IPS-20b (cell line): Measurements from ENCODE around the gene SASH1.

Source experiments
- H3K27ac ChIP-seq: one replicate; pipeline ENCODE4 v1.5.1; 2013; ENCODE audit warnings: low read length
- H3K27me3 ChIP-seq: 2 replicates; pipeline ENCODE4 v1.6.1; 2013; ENCODE audit warnings: mild to moderate bottlenecking, low read length, inconsistent platforms; ENCODE audit not compliant: insufficient read depth
- H3K36me3 ChIP-seq: 2 replicates; pipeline ENCODE4 v1.6.1; 2013; ENCODE audit warnings: low read depth, mild to moderate bottlenecking, inconsistent platforms, low read length, moderate library complexity; ENCODE audit not compliant: insufficient read depth
- H3K4me1 ChIP-seq: 2 replicates; pipeline ENCODE4 v1.6.1; 2013; ENCODE audit warnings: mild to moderate bottlenecking, control low read depth, inconsistent platforms, low read length, moderate library complexity; ENCODE audit not compliant: insufficient read depth
- H3K4me3 ChIP-seq: 2 replicates; pipeline ENCODE4 v1.5.1; 2013; ENCODE audit warnings: mild to moderate bottlenecking, low read length, inconsistent platforms
- H3K9ac ChIP-seq: 2 replicates; pipeline ENCODE4 v1.6.1; 2013; ENCODE audit warnings: low read depth, mild to moderate bottlenecking, inconsistent platforms, low read length, moderate library complexity
- H3K9me3 ChIP-seq: 2 replicates; pipeline ENCODE4 v1.6.1; 2013; ENCODE audit warnings: mild to moderate bottlenecking, low read depth, low read length, inconsistent platforms; ENCODE audit not compliant: insufficient read depth

SASH1 gene

DNA sequence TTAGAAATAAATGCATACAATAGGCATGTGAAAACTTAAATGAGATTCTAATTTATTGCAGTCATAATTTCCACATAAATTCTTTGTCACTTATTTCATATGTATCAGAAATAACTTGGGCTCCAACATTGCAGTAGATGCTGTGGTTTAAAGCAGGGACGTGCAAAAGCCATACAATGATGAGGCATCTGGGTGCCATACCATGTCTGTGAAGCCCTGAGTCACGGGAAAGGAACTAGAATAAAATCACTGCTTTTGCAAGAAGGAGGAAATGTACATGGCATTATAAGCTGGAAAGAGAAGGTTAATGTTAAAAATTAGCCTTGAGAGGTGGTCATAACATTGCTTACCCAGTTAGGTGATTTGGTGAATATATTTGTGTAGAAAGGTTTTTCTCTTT is 180.4 kb downstream of the SASH1 start:
- Histone ChIP-seq H3K27me3 (no peaks in the 10 kb centered on the region), H3K4me1 (peaks cover 12% of the 10 kb centered on the region; the same call in 1 of the 2 replicates), H3K4me3 (no peak overlapping the region), H3K9me3 (no peaks in the 10 kb centered on the region), H3K9ac (no peak overlapping the region), H3K27ac (no peak overlapping the region), H3K36me3 (peaks cover 39% of the 10 kb centered on the region)

DNA sequence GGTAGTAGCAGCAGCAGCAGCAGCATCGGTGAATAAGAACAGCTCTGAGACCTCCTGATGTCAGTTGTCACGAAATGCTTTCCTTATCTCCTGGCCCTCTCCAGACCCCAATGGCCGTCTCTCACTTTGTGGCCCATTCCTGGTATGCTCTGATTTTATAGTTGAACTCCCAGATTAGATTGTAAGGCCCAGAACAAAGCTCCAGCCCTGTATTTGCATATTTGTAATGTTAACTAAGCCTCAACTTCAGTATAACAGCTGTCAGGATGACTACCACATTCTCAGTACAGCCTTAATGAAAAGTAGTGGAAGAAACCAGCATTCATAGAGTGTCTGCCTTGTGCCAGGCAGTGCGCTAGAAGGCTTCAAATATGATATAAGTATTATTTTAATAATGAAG is 180.9 kb downstream of the SASH1 start:
- Histone ChIP-seq H3K36me3 (peaks cover 44% of the 10 kb centered on the region), H3K27me3 (no peaks in the 10 kb centered on the region), H3K9ac (no peak overlapping the region), H3K4me1 (peaks cover 12% of the 10 kb centered on the region; the same call in 1 of the 2 replicates), H3K4me3 (no peak overlapping the region), H3K27ac (no peak overlapping the region), H3K9me3 (no peaks in the 10 kb centered on the region)

- Histone ChIP-seq H3K4me1 (peaks cover 12% of the 10 kb centered on the region; the same call in 1 of the 2 replicates), H3K27me3 (no peaks in the 10 kb centered on the region), H3K36me3 (peaks cover 51% of the 10 kb centered on the region), H3K9ac (no peak overlapping the region), H3K4me3 (no peak overlapping the region), H3K9me3 (no peaks in the 10 kb centered on the region), H3K27ac (no peak overlapping the region)
Measured at GRCh38 chr6:148524471-148524882, 181.8 kb downstream of the SASH1 start.

- Histone ChIP-seq H3K4me1 (peaks cover 12% of the 10 kb centered on the region; the same call in 1 of the 2 replicates), H3K27ac (no peak overlapping the region), H3K27me3 (no peaks in the 10 kb centered on the region), H3K9me3 (no peaks in the 10 kb centered on the region), H3K4me3 (no peak overlapping the region), H3K36me3 (peaks cover 46% of the 10 kb centered on the region), H3K9ac (no peak overlapping the region)
Measured at GRCh38 chr6:148524976-148525375, 182.3 kb downstream of the SASH1 start.

DNA sequence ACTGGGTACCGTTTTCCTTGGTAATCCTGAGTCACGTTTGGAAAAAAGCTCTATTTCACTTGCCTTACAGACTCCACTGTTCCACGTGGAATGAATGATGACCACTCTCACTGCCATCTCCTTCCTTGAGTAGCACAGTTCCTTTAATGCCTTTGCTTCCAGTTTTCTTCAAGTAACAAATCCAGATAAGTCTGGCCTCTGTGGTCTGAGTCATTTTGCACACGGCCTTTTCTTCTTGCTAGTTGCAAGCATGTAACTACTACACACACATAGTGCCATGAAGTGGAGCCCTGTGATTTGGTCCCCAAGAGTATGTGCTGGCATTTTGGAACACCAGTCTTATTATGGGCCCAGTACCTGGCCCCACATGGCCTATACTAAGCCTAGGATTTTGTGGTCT is 182.8 kb downstream of the SASH1 start:
- Histone ChIP-seq H3K4me3 (no peak overlapping the region), H3K27ac (no peak overlapping the region), H3K36me3 (peaks cover 41% of the 10 kb centered on the region), H3K9me3 (no peaks in the 10 kb centered on the region), H3K4me1 (peaks cover 16% of the 10 kb centered on the region; the same call in 1 of the 2 replicates), H3K27me3 (no peaks in the 10 kb centered on the region), H3K9ac (no peak overlapping the region)

DNA sequence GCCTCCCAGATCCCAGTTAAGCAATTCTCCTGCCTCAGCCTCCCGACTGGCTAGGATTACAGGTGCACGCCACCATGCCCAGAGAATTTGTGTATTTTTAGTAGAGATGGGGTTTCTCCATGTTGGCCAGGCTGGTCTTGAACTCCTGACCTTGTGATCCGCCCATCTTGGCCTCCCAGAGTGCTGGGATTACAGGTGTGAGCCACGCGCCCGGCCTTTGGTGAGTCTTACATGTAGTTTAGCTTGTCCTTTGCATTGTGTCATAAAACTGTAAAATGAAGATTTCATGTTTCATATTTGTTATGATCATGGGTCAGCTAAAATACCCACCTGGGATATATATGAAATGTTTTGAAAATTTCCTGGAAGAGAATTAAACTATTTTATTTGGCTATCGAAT is 183.5 kb downstream of the SASH1 start:
- Histone ChIP-seq H3K9me3 (no peaks in the 10 kb centered on the region), H3K4me3 (no peak overlapping the region), H3K4me1 (peaks cover 18% of the 10 kb centered on the region), H3K27me3 (no peaks in the 10 kb centered on the region), H3K36me3 (peaks cover 34% of the 10 kb centered on the region), H3K27ac (no peak overlapping the region), H3K9ac (no peak overlapping the region)

DNA sequence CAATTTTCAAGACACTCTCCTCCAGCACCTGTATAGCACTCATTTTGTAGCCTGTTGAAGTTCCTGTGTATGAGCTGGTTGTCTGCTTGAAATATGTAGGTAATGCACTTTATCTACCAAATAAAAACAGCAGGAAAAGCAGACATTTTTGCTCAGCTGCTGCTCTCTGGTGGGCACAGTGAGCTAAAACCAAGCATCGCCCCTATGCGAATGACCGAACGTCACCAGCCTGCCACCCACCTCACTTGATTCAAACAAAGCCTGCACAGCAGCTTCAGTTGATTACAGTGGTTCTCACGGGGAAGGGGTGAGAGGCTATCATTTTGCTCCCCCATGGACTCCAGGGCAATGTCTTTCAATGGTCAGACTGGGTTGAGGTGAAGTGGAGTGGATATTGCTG is 185.7 kb downstream of the SASH1 start:
- Histone ChIP-seq H3K4me3 (no peak overlapping the region), H3K27me3 (no peaks in the 10 kb centered on the region), H3K36me3 (peaks cover 51% of the 10 kb centered on the region), H3K4me1 (peaks cover 10% of the 10 kb centered on the region), H3K27ac (no peak overlapping the region), H3K9me3 (no peaks in the 10 kb centered on the region), H3K9ac (no peak overlapping the region)

- Histone ChIP-seq H3K27ac (no peak overlapping the region), H3K4me3 (no peak overlapping the region), H3K36me3 (peaks cover 58% of the 10 kb centered on the region), H3K4me1 (peaks cover 10% of the 10 kb centered on the region), H3K27me3 (no peaks in the 10 kb centered on the region), H3K9me3 (no peaks in the 10 kb centered on the region), H3K9ac (no peak overlapping the region)
Measured at GRCh38 chr6:148529010-148529409, 186.4 kb downstream of the SASH1 start.

- H3K9ac ChIP-seq, result peak overlapping the region; percentile 65; the same call in 1 of the 2 replicates
- peaks cover 68% of the 10 kb centered on the region for H3K36me3 ChIP-seq
- no peaks in the 10 kb centered on the region for H3K27me3 ChIP-seq
- peak overlapping the region; percentile 44 for H3K27ac ChIP-seq
- H3K4me1 ChIP-seq, result peaks cover 10% of the 10 kb centered on the region
- no peak overlapping the region for H3K4me3 ChIP-seq
- H3K9me3 ChIP-seq, result no peaks in the 10 kb centered on the region
Measured at GRCh38 chr6:148530394-148530953, 187.8 kb downstream of the SASH1 start.

DNA sequence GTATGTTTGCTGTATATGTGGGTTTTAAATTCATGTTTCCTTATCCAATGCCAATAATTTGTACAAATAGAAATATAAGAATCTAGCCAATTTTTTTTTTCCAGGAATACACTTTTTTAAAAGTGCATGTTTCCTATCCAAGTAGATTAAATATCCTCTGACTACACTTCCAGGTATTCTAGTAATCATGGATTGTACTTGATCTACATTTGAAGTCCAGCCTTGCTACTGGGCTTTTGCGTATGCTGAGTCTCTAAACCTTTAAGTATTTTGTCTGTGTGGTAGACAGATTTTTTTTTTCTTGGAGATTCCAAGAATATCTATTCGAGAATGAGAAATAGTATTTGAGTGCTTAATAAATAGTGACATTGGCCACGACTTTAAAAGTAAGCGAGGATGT is 188.3 kb downstream of the SASH1 start:
- Histone ChIP-seq H3K27ac (peak overlapping the region; percentile 44), H3K9ac (peak overlapping the region; percentile 65; the same call in 1 of the 2 replicates), H3K36me3 (peaks cover 69% of the 10 kb centered on the region), H3K4me1 (peaks cover 10% of the 10 kb centered on the region), H3K9me3 (no peaks in the 10 kb centered on the region), H3K27me3 (no peaks in the 10 kb centered on the region), H3K4me3 (no peak overlapping the region)

GRCh38 chr6:148532698-148533097 is 190.1 kb downstream of the SASH1 start:
- Histone ChIP-seq H3K4me3 (no peak overlapping the region), H3K36me3 (peaks cover 73% of the 10 kb centered on the region), H3K27me3 (no peaks in the 10 kb centered on the region), H3K4me1 (peaks cover 10% of the 10 kb centered on the region), H3K9me3 (no peaks in the 10 kb centered on the region), H3K9ac (no peak overlapping the region), H3K27ac (no peak overlapping the region)

GRCh38 chr6:148533309-148534107 is 190.9 kb downstream of the SASH1 start:
- Histone ChIP-seq H3K36me3 (peaks cover 72% of the 10 kb centered on the region), H3K9ac (no peak overlapping the region), H3K4me3 (no peak overlapping the region), H3K27me3 (no peaks in the 10 kb centered on the region), H3K4me1 (peaks cover 10% of the 10 kb centered on the region), H3K27ac (no peak overlapping the region), H3K9me3 (no peaks in the 10 kb centered on the region)
